ENCODE measurements around the gene EPHB1.
A peak's percentile ranks its signal among the peaks of the same experiment; 100 is the strongest.

The EPHB1 gene

GRCh38 chr3:134885877-134886621, 91.0 kb downstream of the EPHB1 start:
- DNase-seq: no peak

- no peak for DNase-seq
These were observed 91.9 kb downstream of the EPHB1 start for GRCh38 chr3:134886991-134887390.

GRCh38 chr3:134887536-134887935, 92.5 kb downstream of the EPHB1 start:
- no peak for DNase-seq

- DNase-seq: no peak
These were observed 97.3 kb downstream of the EPHB1 start for GRCh38 chr3:134892326-134892725.

- no peak for DNase-seq
These were observed 97.7 kb downstream of the EPHB1 start for GRCh38 chr3:134892761-134893160.

GRCh38 chr3:134894533-134894932, 99.5 kb downstream of the EPHB1 start:
- DNase-seq: no peak

GRCh38 chr3:134895181-134895580, 100.1 kb downstream of the EPHB1 start:
- DNase-seq: no peak

GRCh38 chr3:134896141-134896540, 101.1 kb downstream of the EPHB1 start:
- DNase-seq: no peak

GRCh38 chr3:134896696-134897095, 101.6 kb downstream of the EPHB1 start:
- no peak for DNase-seq

GRCh38 chr3:134897391-134898141, 102.5 kb downstream of the EPHB1 start:
- DNase-seq: no peak

GRCh38 chr3:134898181-134898754, 103.2 kb downstream of the EPHB1 start:
- no peak for DNase-seq

GRCh38 chr3:134899786-134900185, 104.7 kb downstream of the EPHB1 start:
- no peak for DNase-seq

GRCh38 chr3:134900482-134900881, 105.4 kb downstream of the EPHB1 start:
- no peak for DNase-seq

- no peak for DNase-seq
These were observed 106.4 kb downstream of the EPHB1 start for GRCh38 chr3:134901461-134901860.

GRCh38 chr3:134903837-134904236, 108.8 kb downstream of the EPHB1 start:
- no peak for DNase-seq

- DNase-seq: peak in 1 of 2 donors; percentile 18
These were observed 109.2 kb downstream of the EPHB1 start for GRCh38 chr3:134904241-134904771.

GRCh38 chr3:134904776-134905646, 110.0 kb downstream of the EPHB1 start:
- DNase-seq: no peak

- DNase-seq: no peak
These were observed 110.5 kb downstream of the EPHB1 start for GRCh38 chr3:134905647-134905935.

GRCh38 chr3:134908271-134908670, 113.2 kb downstream of the EPHB1 start:
- no peak for DNase-seq

GRCh38 chr3:134910026-134910425, 115.0 kb downstream of the EPHB1 start:
- DNase-seq: no peak

- no peak for DNase-seq
These were observed 116.8 kb downstream of the EPHB1 start for GRCh38 chr3:134911586-134912548.
